Left lung (tissue), 10 donors: ENCODE results near the gene FRMD7. TPM values are rescaled to one million over a fixed set of nuclear protein-coding genes. Genes with fewer than 3 reads are reported as not detected.
"Not testable (repeated sequence)": the region's sequence is repeated elsewhere in the genome, so short reads cannot be mapped to it uniquely, and the experiment has no call there.

Experiments
- ATAC-seq: fragments of 200-7000 bp; cut with Tn5 transposase; one replicate; pipeline ENCODE4 v1.9.1; 2020; ENCODE audit warnings: moderate library complexity
- DNase-seq, 4 donors: peaks; one replicate each; pipeline ENCODE4 v3.0.0-alpha.2; 2013 to 2020
- H3K27ac ChIP-seq, 2 donors: fragments of 200-600 bp; sonication (generic) in 1 of 2; one replicate each; pipeline versions ENCODE4 v1.5.0 to v1.8.0; 2020 to 2021
- H3K27me3 ChIP-seq, 2 donors: fragments of 200-600 bp; sonication (generic) in 1 of 2; one replicate each; pipeline versions ENCODE4 v1.5.0 to v1.8.0; 2020 to 2021
- H3K36me3 ChIP-seq, 2 donors: fragments of 200-600 bp; sonication (generic) in 1 of 2; one replicate each; pipeline versions ENCODE4 v1.5.0 to v1.8.0; 2020 to 2021
- H3K4me1 ChIP-seq, 2 donors: fragments of 200-600 bp; one replicate each; pipeline ENCODE4 v1.8.0; 2021
- H3K4me3 ChIP-seq, 2 donors: fragments of 200-600 bp; sonication (generic) in 1 of 2; one replicate each; pipeline versions ENCODE4 v1.5.0 to v1.8.0; 2020 to 2021; ENCODE audit warnings: mild to moderate bottlenecking in 1 of 2
- H3K9me3 ChIP-seq, 2 donors: fragments of 200-600 bp; sonication (generic) in 1 of 2; one replicate each; pipeline versions ENCODE4 v1.5.0 to v1.8.0; 2020 to 2021
- CTCF ChIP-seq, 2 donors: fragments of 200-600 bp; sonication (generic) in 1 of 2; IDR thresholded peaks; one replicate each; pipeline versions ENCODE4 v1.5.0 to v1.8.0; 2021; ENCODE audit warnings: antibody characterized with exemption in 2 of 2
- intact Hi-C, 2 donors: fragments of 100-400 bp; cut with DNase I; formaldehyde crosslinking; loops; one replicate each; pipeline versions ENCODE4 v1.11.2 to v1.14.2; 2022
- polyA plus RNA-seq, 6 donors: library from polyadenylated mRNA; unstranded; fragments of 120-200 nt; gene quantifications; one replicate each; pipeline ENCODE4 v1.2.1, GENCODE V29; 2013; ENCODE audit not compliant: insufficient read length in 6 of 6
- total RNA-seq, 2 donors: library from RNA; stranded (reverse); fragmentation: NEBNext Ultra II Directional; extraction: Animal tissue kit (Norgen Biotek cat#: 25700); gene quantifications; one replicate each; pipeline ENCODE4 v1.2.1, GENCODE V29; 2021
- donor health status: DM: no; HTN: yes; CAD: no.
- donor health status: DM: no; HTN: no; CAD: no.

The FRMD7 gene
- total and polyA plus RNA-seq, 8 donors: not detected

DNA sequence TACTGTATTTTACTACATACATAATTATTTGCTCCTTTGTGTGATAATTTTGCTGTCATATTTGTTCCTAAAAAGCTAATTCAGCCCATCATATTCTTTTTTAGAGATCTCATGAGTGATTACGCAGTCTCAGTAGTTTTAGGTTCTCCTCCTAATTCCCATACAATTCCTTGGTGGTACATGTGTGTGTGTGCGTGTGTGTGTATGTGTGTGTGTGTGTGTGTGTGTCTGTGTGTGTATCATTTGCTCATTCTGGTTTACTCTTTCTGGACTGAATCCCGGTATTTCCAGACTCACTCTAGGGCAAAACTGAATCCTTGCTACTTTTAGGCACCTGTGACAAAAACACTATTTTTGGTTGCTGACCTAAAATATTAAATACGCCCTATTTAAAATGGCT lies 69.8 kb downstream of the FRMD7 start:
- Histone ChIP-seq H3K27me3 (peaks cover 0 to 5% of the 10 kb centered on the region in 2 donors), H3K27ac (no peak overlapping the region), H3K36me3 (no peaks in the 10 kb centered on the region), H3K4me3 (no peak overlapping the region), H3K9me3 (no peaks in the 10 kb centered on the region), H3K4me1 (no peaks in the 10 kb centered on the region)
- DNase-seq (no peak), ATAC-seq (no peak)
- intact Hi-C loops: no loop called here
- TF ChIP-seq CTCF (IDR thresholded peaks at IDR 0.05): no peak

- DNase-seq, intact Hi-C loops, H3K27ac ChIP-seq, H3K27me3 ChIP-seq, ATAC-seq, H3K4me1 ChIP-seq, H3K4me3 ChIP-seq, H3K9me3 ChIP-seq, H3K36me3 ChIP-seq: not testable (repeated sequence)
These were observed 76.0 kb downstream of the FRMD7 start for GRCh38 chrX:132051778-132052177.

GRCh38 chrX:132046533-132046932 lies 81.3 kb downstream of the FRMD7 start:
- Histone ChIP-seq H3K4me1 (no peaks in the 10 kb centered on the region), H3K9me3 (no peaks in the 10 kb centered on the region), H3K27ac (no peak overlapping the region), H3K4me3 (no peak overlapping the region), H3K36me3 (no peaks in the 10 kb centered on the region), H3K27me3 (peaks cover 0 to 16% of the 10 kb centered on the region in 2 donors)
- ATAC-seq: no peak
- TF ChIP-seq CTCF (IDR thresholded peaks at IDR 0.05): no peak
- DNase-seq: no peak
- intact Hi-C loops: no loop called here

DNA sequence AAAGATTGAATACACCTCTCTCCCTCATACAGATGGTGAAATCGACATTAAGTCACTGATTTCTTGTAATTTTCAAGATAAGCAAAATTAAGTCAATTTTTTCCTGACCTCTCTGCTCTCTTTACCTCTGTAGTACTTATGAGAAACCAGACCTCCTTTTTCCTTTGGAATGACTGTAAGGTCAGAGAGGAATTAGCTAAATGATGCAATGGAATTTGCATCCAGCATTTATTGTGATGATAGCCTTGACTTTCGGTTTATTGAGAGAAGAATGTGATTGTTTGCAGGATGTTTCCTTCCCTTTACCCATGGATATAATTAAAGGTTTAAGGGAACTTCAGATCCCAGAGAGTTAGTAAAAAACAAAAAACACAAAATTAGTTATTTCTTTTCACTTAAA lies 82.4 kb downstream of the FRMD7 start:
- ATAC-seq: no peak
- H3K27me3 ChIP-seq: peaks cover 0 to 22% of the 10 kb centered on the region in 2 donors
- H3K4me1 ChIP-seq: no peaks in the 10 kb centered on the region
- H3K36me3 ChIP-seq: no peaks in the 10 kb centered on the region
- no peak for DNase-seq
- no peak overlapping the region for H3K4me3 ChIP-seq
- H3K9me3 ChIP-seq: no peaks in the 10 kb centered on the region
- TF ChIP-seq CTCF (IDR thresholded peaks at IDR 0.05): no peak
- intact Hi-C loops: no loop called here
- H3K27ac ChIP-seq: no peak overlapping the region

DNA sequence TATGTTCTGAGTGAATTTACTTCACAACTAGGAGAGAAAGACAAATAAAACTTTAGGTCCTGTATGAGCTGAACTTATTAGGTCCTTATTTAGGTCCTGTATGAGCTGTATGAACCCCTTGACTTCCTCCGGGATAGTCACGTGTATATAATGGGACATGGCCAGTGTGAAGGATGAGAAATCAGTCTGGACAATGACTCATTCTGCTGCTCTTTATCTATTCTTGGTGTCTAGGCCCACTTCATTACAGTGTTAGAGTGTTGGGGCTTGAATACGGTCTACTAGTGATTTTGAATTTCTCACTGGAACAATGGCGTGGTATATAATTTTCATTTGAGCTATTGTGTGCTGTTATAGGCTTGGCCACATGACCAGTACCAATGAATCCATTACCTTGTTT lies 82.9 kb downstream of the FRMD7 start:
- TF ChIP-seq CTCF (IDR thresholded peaks at IDR 0.05): no peak
- H3K27me3 ChIP-seq: peaks cover 0 to 22% of the 10 kb centered on the region in 2 donors
- no peaks in the 10 kb centered on the region for H3K36me3 ChIP-seq
- DNase-seq (no peak), ATAC-seq (no peak)
- no peaks in the 10 kb centered on the region for H3K4me1 ChIP-seq
- no peaks in the 10 kb centered on the region for H3K9me3 ChIP-seq
- H3K4me3 ChIP-seq: no peak overlapping the region
- no peak overlapping the region for H3K27ac ChIP-seq
- intact Hi-C loops: no loop called here

GRCh38 chrX:132043977-132044376 lies 83.8 kb downstream of the FRMD7 start:
- Histone ChIP-seq H3K9me3 (no peaks in the 10 kb centered on the region), H3K27me3 (peaks cover 0 to 19% of the 10 kb centered on the region in 2 donors), H3K4me1 (no peaks in the 10 kb centered on the region), H3K4me3 (no peak overlapping the region), H3K27ac (no peak overlapping the region), H3K36me3 (no peaks in the 10 kb centered on the region)
- intact Hi-C loops: no loop called here
- DNase-seq: no peak
- no peak for TF ChIP-seq CTCF (IDR thresholded peaks at IDR 0.05)
- no peak for ATAC-seq
